Measurements from ENCODE around the gene STAMBPL1. TPM values are rescaled to one million over a fixed set of nuclear protein-coding genes. Genes with fewer than 3 reads are reported as not detected.

Gene STAMBPL1
- total and polyA plus RNA-seq, 2 donors (not counting 1 experiment from before 2014, with no cell fraction given), result 45.6 to 72.5 TPM

DNA sequence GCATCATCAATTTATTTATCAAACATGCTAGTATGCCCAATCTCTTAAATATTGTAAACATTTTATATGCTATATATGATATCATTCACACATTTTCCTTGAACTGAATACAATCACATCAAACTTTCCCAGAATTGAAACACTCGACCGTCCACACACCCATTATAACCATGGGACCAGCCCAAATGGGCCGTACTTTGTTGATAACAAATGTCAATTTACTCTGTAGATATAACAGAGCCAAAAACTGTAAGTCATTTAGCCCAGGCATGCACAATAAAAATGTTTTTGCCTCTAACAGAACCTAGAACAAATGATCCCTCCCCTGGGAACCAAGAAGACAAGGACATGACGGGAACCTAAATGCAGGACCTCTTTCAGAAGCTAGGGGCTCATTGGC, 27.7 kb upstream of the STAMBPL1 start:
- no peak overlapping the region for H3K4me3 ChIP-seq (replicated peaks in 1 of 4; ENCODE audit: control extremely low read depth in 1 of 4, insufficient read depth in 1 of 4, low read depth in 3 of 4, low read length in 4 of 4)
- no peak overlapping the region for H3K4me2 ChIP-seq (ENCODE audit: extremely low read depth, insufficient read depth, low read length)
- peaks cover 2% of the 10 kb centered on the region for H3K4me1 ChIP-seq (ENCODE audit: control insufficient read depth, extremely low read depth, insufficient read depth, low read length)
- TF ChIP-seq, protein P1, sequence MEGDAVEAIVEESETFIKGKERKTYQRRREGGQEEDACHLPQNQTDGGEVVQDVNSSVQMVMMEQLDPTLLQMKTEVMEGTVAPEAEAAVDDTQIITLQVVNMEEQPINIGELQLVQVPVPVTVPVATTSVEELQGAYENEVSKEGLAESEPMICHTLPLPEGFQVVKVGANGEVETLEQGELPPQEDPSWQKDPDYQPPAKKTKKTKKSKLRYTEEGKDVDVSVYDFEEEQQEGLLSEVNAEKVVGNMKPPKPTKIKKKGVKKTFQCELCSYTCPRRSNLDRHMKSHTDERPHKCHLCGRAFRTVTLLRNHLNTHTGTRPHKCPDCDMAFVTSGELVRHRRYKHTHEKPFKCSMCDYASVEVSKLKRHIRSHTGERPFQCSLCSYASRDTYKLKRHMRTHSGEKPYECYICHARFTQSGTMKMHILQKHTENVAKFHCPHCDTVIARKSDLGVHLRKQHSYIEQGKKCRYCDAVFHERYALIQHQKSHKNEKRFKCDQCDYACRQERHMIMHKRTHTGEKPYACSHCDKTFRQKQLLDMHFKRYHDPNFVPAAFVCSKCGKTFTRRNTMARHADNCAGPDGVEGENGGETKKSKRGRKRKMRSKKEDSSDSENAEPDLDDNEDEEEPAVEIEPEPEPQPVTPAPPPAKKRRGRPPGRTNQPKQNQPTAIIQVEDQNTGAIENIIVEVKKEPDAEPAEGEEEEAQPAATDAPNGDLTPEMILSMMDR (conservative IDR thresholded peaks at IDR 0.05 in 1 of 2, IDR thresholded peaks at IDR 0.05 in 1 of 2; ENCODE audit: low read depth in 1 of 2, low read length in 2 of 2), result no peak
- TF ChIP-seq EZH2 (IDR thresholded peaks at IDR 0.05; ENCODE audit: low read length, missing control alignments), result no peak
- H3K9me3 ChIP-seq (ENCODE audit: control insufficient read depth, insufficient read depth, low read depth, low read length), result no peaks in the 10 kb centered on the region
- no peak for DNase-seq (ENCODE audit: low read depth in 2 of 2)
- H3K79me2 ChIP-seq (ENCODE audit: control insufficient read depth, insufficient read depth, low read length), result no peaks in the 10 kb centered on the region
- no peak overlapping the region for H3K9ac ChIP-seq (ENCODE audit: insufficient read depth, low read length)
- H2AFZ ChIP-seq (ENCODE audit: low read length), result no peak overlapping the region
- H4K20me1 ChIP-seq (ENCODE audit: control insufficient read depth, extremely low read depth, insufficient read depth, low read length), result no peaks in the 10 kb centered on the region
- no peak overlapping the region for H3K27ac ChIP-seq (ENCODE audit: insufficient read depth, low read length)
- no peaks in the 10 kb centered on the region for H3K36me3 ChIP-seq (ENCODE audit: control insufficient read depth, insufficient read depth, low read length)
- no peaks in the 10 kb centered on the region for H3K27me3 ChIP-seq (ENCODE audit: control insufficient read depth, insufficient read depth, low read length)

DNA sequence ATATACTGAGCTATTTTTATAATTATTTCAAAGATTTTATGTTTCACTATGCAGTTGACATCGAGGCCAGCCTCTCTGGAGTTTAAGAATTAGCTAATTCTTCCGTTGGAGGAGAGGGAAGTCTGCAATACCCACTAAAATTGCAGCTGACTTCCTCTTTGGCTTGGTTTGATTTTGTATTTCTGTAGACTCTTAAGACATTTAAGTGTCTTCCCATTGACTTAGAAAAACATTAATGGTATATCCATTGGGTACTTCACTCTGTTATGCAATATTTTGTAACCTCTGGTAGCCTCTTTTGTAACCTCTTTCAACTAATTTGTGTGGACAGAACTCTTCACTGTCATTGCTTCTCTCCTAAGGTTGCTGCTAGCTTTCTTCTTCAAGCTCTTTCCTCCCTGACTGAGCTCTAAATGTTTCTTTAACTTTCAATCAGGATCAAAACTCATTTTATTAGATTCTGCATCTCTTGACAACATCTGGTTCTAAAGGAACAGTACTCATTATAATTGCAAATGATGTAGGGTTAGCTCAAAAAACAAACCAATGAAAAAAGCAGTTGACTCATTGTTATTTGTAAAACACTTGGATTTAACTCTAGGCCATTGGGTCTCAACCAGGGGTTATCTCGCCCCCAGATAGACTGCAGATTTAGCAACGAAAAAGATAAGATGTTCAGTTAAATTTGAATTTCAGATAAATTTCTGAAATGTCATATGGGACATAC, 26.7 kb upstream of the STAMBPL1 start:
- Histone ChIP-seq H3K9me3 (ENCODE audit: control insufficient read depth, insufficient read depth, low read depth, low read length) (no peaks in the 10 kb centered on the region), H3K4me3 (replicated peaks in 1 of 4; ENCODE audit: control extremely low read depth in 1 of 4, insufficient read depth in 1 of 4, low read depth in 3 of 4, low read length in 4 of 4) (no peak overlapping the region), H3K4me1 (ENCODE audit: control insufficient read depth, extremely low read depth, insufficient read depth, low read length) (peaks cover 2% of the 10 kb centered on the region), H3K36me3 (ENCODE audit: control insufficient read depth, insufficient read depth, low read length) (no peaks in the 10 kb centered on the region), H3K9ac (ENCODE audit: insufficient read depth, low read length) (no peak overlapping the region), H3K79me2 (ENCODE audit: control insufficient read depth, insufficient read depth, low read length) (no peaks in the 10 kb centered on the region), H3K4me2 (ENCODE audit: extremely low read depth, insufficient read depth, low read length) (no peak overlapping the region), H4K20me1 (ENCODE audit: control insufficient read depth, extremely low read depth, insufficient read depth, low read length) (no peaks in the 10 kb centered on the region), H2AFZ (ENCODE audit: low read length) (no peak overlapping the region), H3K27me3 (ENCODE audit: control insufficient read depth, insufficient read depth, low read length) (no peaks in the 10 kb centered on the region), H3K27ac (ENCODE audit: insufficient read depth, low read length) (no peak overlapping the region)
- no peak for DNase-seq (ENCODE audit: low read depth in 2 of 2)
- TF ChIP-seq, protein P1 (conservative IDR thresholded peaks at IDR 0.05 in 1 of 2, IDR thresholded peaks at IDR 0.05 in 1 of 2; ENCODE audit: low read depth in 1 of 2, low read length in 2 of 2), result no peak
- no peak for TF ChIP-seq EZH2 (IDR thresholded peaks at IDR 0.05; ENCODE audit: low read length, missing control alignments)

DNA sequence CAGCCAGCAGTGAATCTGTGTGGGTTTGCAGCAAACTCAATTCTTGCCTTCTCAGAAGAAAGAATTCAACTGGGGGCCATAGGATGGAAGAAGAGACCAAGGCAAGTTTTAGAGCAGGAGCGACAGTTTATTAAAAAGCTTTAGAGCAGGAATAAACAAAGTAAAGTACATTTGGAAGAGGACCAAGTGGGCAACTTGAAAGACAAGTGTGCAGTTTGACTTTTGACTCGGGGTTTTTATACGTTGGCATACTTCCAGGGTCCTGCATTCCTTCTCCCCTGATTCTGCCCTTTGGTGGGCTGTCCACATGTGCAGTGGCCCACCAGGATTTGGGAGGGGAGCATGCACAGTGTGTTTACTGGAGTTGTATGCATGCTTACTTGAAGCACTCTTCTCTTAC, 25.4 kb upstream of the STAMBPL1 start:
- Histone ChIP-seq H3K9ac (ENCODE audit: insufficient read depth, low read length) (no peak overlapping the region), H3K27ac (ENCODE audit: insufficient read depth, low read length) (no peak overlapping the region), H4K20me1 (ENCODE audit: control insufficient read depth, extremely low read depth, insufficient read depth, low read length) (no peaks in the 10 kb centered on the region), H3K4me1 (ENCODE audit: control insufficient read depth, extremely low read depth, insufficient read depth, low read length) (no peaks in the 10 kb centered on the region), H3K27me3 (ENCODE audit: control insufficient read depth, insufficient read depth, low read length) (no peaks in the 10 kb centered on the region), H3K4me3 (replicated peaks in 1 of 4; ENCODE audit: control extremely low read depth in 1 of 4, insufficient read depth in 1 of 4, low read depth in 3 of 4, low read length in 4 of 4) (no peak overlapping the region), H2AFZ (ENCODE audit: low read length) (no peak overlapping the region), H3K79me2 (ENCODE audit: control insufficient read depth, insufficient read depth, low read length) (no peaks in the 10 kb centered on the region), H3K9me3 (ENCODE audit: control insufficient read depth, insufficient read depth, low read depth, low read length) (no peaks in the 10 kb centered on the region), H3K36me3 (ENCODE audit: control insufficient read depth, insufficient read depth, low read length) (no peaks in the 10 kb centered on the region), H3K4me2 (ENCODE audit: extremely low read depth, insufficient read depth, low read length) (no peak overlapping the region)
- no peak for DNase-seq (ENCODE audit: low read depth in 2 of 2)
- TF ChIP-seq, protein P1 (conservative IDR thresholded peaks at IDR 0.05 in 1 of 2, IDR thresholded peaks at IDR 0.05 in 1 of 2; ENCODE audit: low read depth in 1 of 2, low read length in 2 of 2), result no peak
- no peak for TF ChIP-seq EZH2 (IDR thresholded peaks at IDR 0.05; ENCODE audit: low read length, missing control alignments)
